Measurements from ENCODE around the gene TRNP1.
"Not testable (repeated sequence)": the region's sequence is repeated elsewhere in the genome, so short reads cannot be mapped to it uniquely, and the experiment has no call there.

GRCh38 chr1:26948725-26949057 lies 44.8 kb upstream of the TRNP1 start:
- TF ChIP-seq CTCF (conservative IDR thresholded peaks at IDR 0.05; ENCODE audit: low read depth, low read length); POLR2A (IDR thresholded peaks at IDR 0.05; ENCODE audit: low read depth, low read length); MXI1 (IDR thresholded peaks at IDR 0.05; ENCODE audit: borderline replicate concordance, low read depth, low read length); BHLHE40 (IDR thresholded peaks at IDR 0.05; ENCODE audit: low read depth, low read length); CEBPB (IDR thresholded peaks at IDR 0.05; ENCODE audit: low read depth, low read length); MAZ (IDR thresholded peaks at IDR 0.05; ENCODE audit: borderline replicate concordance, low read depth, low read length); RAD21 (IDR thresholded peaks at IDR 0.05; ENCODE audit: low read length); CHD1 (IDR thresholded peaks at IDR 0.05; ENCODE audit: low read depth, low read length); USF2 (IDR thresholded peaks at IDR 0.05; ENCODE audit: low read depth, low read length); FOS (IDR thresholded peaks at IDR 0.05; ENCODE audit: low read depth, low read length); MAFK (IDR thresholded peaks at IDR 0.05; ENCODE audit: low read depth, low read length); RFX5 (IDR thresholded peaks at IDR 0.05; ENCODE audit: low read depth, low read length); SMC3 (IDR thresholded peaks at IDR 0.05; ENCODE audit: low read depth, low read length); ELK1 (IDR thresholded peaks at IDR 0.05; ENCODE audit: borderline replicate concordance, low read depth, low read length): not testable (repeated sequence)
